DMS 273 (cell line): Measurements from ENCODE around the gene SNCAIP.
"Not testable (repeated sequence)": the region's sequence is repeated elsewhere in the genome, so short reads cannot be mapped to it uniquely, and the experiment has no call there.

Experiments
- DNase-seq: peaks from one replicate; lab custom pipeline; 2025; ENCODE audit not compliant: unreplicated experiment; lab: John Stamatoyannopoulos, UW

The SNCAIP gene

DNA sequence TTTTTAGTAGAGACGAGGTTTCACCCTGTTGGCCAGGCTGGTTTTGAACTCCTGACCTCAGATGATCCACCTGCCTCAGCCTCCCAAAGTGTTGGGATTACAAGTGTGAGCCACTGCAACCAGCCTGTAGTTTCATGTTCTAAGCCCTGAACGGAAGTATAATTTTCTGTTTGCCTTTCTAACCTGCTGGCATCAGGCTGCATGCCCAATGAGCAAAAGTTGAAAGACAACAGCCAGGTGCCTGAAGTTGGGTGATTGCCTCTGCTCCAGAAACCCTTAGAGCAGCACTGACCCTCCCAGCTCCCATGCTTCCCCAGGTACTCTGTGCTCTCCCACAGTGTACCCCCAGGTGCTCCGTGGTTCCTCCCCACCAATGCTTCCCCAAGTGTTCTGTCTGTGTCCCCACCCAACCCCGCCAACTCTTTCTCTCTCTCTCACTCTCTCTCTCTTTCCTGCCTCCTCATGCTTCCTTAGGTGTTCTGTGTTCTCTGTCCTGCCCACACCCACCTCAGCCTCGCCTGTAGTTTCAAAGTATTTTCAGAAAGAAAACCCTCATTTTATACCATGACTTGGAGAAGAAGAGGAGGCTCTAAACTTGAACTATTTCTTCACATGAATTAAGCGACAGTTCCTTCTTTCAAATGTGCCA, 145.3 kb downstream of the SNCAIP start:
- DNase-seq: no peak

DNA sequence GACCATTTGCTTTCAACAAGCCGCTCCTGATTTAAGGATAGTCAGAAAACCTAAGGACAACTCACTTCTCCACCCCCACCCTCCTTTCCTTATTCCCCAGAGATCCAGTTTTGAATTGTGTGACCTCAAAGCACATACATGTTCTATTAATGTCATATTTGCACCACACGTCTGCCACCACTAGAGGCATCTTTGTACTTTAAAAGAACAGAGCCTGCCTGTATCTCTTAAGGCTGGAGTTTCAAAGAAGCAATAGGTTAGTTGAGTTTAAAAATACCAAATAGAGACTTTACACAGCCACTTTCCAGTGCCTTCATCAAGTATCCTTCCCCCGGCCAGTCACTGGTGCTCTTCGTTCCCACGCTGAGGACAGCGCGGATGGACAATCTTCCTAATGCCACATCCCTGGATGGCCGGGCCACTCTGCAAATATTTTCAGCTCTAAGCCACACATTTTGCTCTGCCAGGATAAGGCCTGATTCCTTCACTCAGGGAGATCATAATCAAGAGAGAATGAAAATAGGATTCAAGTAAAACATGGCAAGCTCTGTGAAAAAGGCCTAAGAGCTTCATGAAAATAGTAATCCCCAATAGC, 146.3 kb downstream of the SNCAIP start:
- peak; percentile 55 for DNase-seq

DNA sequence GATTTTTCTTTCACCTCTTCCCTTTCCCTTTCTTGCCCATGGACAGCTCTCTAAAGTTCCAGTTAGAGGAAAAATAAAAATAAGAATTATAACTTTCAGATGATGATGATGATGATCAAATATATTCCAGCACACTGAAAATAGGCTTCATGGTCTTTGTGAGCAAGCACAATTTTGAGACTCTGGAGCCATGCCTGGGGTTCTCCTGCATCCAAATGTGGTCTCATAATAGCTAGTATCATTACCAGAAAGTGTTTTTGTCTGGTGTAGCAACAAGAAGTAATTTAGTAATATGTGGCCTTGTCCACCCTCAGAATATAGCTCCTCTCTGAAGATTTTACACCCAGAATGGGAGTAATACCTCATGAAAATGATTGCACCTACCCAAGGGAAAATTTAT, 150.4 kb downstream of the SNCAIP start:
- no peak for DNase-seq

DNA sequence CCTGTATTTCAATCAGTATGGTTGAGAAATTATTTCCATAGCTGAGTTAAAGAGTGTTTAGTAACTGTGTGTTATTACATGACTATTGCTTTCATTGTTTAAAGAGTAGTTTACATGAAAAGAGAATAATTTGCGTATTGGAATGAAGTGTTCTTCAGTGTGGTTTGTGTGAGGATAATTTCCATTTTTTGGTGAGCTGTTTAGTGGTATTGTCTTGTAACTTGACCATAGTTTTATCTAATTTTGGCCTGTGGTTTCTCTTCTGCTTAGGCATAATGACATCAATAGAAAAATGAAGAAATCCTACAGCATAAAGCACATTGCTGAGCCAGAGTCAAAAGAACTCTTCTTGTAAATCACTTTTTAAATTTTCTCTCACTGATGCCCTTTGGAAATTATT, 151.2 kb downstream of the SNCAIP start:
- no peak for DNase-seq

DNA sequence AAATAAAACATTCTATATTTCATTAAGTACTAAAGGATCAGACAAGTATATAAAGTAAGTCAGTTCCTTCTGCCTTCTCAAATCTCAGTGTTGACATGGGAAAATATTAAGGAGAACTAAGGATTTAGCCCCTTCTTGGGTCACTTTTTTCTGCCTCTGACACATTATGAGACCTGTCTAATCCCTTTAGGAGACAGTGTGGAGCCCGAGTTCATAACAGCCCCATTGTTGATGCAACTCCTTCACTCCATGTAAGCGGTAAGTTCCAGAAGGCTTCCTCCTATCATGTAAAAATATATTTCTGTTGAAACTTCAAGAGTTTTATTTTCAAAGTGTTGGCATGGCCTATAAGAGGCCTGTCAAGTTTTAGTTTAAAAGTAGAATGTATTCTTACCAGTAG, 152.2 kb downstream of the SNCAIP start:
- DNase-seq: no peak

DNA sequence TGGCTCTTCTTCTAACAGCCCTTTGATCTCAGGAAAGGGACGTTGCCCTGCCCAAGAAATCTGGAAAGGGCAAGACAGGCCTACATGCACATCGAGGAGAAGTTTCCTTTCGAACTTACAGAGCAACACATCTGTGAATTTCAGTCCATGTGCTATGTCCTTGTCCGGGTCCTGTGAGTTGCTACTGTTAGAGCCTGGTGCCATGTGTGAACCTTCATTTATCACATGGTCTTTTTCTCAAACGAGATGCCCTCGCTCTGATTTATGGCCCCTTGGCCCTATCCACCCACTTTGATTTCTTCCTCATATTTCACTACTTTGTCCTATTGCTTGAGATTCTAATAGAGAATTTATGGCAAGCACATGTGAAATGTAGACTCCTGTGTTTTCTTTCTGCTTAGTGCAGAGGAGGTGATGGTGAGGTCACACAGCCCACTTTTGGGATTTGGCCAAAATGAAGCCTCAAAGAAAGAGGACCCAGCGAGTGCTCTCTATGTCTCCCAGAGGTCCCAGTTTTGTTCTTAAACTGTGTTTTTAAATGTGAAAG, 153.1 kb downstream of the SNCAIP start:
- DNase-seq: no peak

DNA sequence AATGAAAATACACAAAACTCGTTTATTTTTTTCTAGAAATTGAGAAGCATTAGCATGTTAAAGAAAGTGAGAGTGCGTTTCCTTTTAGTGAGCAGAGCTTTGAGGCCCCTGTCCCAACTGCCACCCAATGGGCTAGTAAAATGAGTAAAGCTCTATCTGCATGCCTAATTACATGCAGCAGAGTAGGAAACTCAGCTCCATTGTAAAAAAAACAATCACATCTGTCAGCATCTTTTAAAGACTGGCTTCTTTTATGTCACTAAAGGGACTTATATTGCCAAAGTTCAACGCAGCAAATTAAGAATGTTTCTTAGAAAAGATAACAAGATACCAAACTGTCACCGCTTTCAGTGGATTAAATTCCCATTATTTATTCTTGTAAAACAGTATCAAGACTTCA, 154.0 kb downstream of the SNCAIP start:
- DNase-seq: peak; percentile 7

DNA sequence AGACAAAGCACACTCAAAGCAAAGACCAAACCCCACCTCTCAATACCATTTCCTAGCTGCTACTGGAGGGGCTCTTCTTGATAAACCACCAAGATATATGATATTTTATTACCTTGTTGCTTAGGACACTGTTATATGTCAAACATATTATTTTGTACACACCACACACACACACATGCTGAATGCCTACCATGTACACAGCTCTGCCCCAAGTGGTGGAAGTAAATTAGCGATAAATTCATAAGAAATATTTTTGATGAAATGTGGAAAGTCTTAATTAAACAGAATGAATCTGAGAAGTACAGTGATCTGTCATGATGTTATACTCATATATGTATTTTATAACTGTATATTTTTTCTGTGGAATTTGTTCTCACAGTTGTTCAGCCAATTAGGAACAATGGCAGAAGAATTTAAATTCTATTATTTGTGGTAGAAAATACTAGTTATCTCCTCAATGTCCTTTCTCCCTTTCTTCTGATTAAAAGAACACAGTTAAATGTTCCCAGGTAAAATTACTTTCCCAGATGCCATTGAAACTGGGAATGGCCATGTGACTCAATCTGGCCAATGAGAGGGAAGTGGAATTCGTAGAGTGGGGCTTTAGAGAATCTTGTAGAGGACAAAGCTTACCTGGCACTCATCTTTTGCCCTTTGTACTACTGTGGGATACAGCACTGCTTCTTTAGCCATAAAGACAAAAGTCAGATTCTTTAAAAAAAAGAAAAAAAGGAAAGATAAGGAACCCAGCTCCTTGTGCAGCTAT, 156.5 kb downstream of the SNCAIP start:
- DNase-seq: no peak

DNA sequence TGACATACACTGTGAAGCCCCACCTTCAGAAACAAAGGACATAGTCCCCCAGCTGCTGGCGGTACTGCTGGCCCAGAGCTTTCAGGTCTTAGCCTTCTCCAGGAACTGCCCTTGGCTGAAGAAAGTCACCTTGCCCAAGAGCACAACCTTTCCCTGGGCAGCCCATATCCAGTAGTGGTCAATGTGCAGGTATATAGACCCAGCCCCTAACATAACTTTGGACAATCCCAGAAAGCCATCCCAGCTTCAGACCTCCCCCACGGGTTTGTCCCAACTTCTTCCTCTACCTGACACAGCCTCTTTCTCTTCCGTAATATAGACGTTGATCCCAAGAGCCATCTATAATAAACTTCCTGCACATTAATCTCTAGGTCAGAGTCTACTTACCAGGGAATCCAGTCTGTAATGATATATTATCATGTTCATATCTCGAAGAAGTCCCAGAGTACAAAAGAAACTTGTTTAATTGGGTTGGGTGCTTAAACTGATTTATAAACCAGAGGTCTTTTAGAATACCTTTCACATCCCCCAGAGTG, 157.4 kb downstream of the SNCAIP start:
- DNase-seq: no peak

DNA sequence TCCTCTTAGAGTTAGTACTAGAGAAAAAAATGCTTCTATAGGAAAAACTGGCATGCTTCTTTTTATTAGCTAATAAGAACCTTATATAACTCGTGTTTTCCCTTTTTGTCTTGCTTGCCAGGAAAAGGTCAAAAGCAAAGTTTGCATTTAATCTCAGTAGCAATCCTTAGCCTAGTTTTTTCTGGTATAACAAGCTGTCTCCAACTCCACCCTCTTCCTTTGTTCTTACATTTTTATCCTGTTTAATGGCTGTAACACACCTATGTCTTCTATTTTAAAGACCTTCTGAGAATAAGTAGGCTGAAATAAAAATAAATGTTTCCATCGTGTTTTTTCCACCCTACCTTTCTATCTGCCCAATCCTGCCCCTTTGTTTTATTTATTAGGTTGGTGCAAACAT, 158.3 kb downstream of the SNCAIP start:
- DNase-seq: no peak

DNA sequence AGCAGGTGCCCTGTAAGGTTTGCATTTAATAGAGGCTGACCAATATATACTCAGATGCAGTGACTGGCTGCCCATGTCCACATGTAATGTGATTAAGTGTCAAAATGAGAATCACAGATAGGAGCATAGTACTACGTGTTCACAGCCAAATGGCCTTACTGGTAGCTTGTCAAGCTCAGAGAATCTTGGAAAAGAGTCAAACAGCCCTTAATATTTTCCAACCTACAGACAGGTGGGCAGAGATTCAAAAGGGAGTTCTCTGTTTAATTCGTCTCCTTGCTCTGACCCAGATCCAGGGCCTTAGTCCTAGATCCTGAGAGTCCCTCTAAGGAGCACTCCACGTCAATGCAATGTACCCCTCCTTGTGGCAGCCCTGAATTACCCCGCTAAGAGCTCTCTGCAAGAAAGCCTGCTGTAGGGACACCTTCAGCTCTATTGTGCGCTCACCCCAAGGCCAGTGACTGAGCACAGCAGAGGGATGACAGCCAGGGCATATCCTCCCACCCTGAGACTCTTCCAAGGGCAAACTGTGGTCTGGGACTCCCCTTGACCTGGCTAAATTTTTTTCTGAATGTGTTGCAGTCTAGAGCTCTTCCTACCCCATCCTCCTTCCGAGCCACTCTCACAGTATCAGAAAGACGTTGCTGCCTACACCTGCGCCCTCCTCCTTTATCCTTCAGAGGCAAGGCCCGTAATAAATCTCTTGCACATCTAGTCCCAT, 159.2 kb downstream of the SNCAIP start:
- no peak for DNase-seq

DNA sequence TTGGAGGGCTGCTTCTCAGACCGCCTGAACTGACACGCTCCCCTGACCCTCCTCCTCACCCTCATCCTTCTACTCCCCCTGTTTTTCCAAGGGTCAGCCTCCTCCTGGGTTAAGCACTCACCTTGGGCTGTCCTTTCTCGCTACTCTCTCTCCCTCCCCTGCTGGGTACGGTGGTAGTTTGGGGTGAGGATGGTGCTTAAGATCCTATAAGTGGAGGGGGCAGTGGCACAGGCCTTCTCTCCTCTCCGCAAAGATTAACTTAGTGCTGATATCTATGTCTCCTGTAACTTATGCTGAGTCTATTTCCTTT, 159.7 kb downstream of the SNCAIP start:
- DNase-seq: no peak

DNA sequence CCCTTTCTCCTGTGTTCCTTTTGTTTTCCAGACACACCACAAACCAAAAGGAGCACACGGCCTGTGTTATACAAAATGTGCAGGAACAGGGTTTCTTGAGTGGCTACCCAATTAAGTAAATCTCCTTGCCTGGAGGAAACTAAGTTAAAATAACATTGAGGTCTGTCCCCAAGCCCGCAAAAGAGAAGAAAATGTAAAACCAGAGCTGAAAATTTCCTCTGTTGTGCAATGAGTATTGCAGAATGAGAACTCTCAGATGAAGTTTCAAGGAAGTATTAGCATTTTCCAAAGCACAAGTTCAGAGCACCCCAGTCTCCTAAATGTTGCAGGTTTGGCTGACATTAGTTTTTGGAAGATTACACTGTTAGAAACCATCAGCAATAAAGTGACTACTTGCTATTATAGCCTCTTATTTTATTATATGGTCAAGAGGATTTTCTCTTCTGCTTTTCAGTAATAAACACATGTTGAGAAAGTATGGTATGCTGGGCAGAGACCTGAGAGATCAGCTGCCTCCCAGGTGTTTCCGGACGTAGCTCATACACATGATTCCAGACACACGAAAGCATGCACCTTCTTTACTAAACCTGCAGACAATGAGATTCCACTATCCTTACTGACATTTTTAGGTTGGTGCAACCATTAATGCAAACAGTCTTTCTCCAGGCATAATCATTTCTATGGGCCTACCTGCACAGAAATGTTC, 161.3 kb downstream of the SNCAIP start:
- DNase-seq: no peak

DNA sequence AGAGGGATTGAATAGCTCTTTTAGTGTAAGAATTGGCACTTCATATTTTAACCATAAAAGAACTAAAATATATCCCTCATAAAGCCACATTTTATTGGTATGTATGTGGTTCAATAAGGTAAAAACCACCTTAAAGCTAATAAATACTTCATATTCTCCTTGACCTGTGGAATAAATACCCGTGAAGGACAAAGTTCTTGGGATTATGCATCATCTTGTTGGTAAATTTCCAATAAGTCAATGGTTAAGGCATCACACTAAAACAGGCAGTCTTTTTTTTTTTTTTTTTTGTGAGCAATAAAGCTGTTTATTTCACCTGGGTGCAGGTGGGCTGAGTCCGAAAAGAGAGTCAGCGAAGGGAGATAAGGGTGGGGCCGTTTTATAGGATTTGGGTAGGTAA, 161.9 kb downstream of the SNCAIP start:
- no peak for DNase-seq

DNA sequence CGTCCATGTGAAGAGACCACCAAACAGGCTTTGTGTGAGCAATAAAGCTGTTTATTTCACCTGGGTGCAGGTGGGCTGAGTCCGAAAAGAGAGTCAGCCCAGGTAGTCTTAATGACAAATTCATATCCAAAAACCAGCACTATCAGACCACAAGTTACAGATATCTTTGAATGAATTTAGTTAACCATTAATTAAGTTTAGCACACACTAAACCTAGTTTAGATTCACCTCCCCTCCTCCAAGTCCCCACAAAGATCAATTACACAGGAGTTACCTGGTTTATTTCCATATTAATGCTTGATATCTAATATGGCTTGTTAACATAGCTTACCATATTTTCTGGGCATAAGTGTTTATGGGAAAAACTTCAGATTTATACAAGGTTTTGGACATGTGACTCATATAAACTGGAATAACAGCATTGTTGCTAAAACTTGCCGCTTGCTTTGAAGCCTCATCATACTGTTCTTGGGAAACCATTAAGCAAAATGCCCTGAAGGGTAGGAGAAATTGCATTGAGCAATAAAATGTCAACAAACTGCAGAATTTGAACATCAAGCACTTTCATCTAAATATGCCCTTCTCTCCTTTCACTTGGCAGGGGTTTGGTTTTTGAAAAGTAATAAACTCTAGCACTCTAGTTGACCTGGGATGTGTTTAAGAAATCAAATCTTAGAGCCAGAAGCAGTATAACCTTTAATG, 166.9 kb downstream of the SNCAIP start:
- no peak for DNase-seq

DNA sequence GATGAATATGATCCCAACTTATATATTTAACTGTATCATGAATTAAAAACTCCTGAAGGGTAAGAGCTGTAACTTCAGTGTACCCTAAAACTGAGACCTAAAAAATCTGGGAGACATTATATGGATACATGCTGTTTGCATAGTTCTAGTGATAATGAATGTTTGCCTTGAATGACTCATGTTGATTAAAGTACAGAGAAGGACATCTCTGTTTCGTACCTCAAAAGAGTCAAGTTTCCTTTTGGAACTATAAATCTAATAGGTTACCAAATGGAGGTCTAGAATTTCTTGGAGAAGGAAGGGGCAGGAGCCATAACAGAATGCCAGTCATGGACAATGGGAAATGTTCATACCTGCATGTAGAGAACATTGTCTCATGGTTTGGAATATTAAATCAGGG, 168.1 kb downstream of the SNCAIP start:
- no peak for DNase-seq

DNA sequence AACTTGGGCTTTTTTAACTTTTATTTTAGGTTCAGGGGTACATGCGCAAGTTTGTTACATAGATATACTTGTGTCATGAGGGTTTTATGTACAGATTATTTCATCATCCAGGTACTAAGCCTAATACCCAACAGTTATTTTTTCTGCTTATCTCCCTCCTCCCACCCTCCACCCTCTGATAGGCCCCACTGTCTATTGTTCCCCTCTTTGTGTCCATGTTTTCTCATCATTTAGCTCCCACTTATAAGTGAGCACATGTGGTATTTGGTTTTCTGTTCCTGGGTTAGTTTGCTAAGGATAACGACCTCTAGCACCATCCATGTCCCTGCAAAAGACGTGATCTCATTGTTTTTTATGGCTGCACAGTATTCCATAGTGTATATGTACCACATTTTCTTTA, 172.1 kb downstream of the SNCAIP start:
- DNase-seq: no peak

DNA sequence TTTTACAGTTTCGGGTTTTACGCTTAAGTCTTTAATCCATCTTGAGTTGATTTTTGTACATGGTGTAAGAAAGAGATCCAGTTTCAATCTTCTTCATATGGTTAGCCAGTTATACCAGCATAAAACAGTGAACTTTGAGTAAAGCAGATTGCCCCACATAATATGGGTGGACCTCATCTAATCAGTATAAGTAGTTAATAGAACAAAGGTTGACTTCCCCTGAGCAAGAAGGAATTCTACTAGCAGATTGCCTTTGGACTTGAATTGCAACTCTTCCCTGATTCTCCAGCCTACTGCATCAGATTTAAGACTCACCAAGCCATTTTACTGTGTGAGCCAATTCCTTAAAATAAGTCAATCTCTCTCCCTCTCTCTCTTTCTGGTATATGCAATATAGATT, 173.2 kb downstream of the SNCAIP start:
- DNase-seq: no peak

DNA sequence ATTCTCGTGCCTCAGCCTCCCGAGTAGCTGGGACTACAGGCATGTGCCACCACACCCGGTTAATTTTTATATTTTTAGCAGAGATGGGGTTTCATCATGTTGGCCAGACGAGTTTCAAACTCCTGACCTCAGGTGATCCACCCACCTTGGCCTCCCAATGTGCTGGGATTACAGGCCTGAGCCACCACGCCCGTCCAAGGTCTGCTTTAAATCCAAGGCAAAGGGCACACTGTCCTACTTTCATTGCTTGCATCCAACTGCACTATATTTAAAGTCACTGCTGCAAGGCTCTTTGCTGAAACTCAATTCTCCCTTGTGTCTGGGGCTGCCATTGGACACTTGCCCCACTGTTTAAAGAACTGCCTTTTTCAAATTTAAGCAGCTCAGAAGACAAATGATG, 174.6 kb downstream of the SNCAIP start:
- not testable (repeated sequence) for DNase-seq

DNA sequence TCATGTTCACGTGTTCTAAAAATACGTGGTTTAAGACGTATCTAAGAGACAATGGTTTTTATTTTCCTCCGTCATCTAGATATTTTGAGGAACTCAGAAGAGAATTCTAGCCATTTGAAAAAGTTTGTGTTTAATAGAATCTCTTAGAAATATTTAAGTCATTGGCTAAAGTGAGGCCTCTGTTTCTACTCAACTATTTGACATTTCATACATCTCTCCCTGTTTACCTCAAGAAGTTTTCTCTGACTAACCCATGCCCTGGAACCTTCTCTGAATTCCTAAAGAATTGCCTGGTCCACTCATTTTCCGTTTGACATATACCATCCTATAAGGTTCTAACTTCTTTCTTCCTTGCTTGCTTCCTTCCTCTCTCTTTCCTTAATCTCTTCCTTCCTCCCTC, 178.7 kb downstream of the SNCAIP start:
- DNase-seq: no peak
